ENCODE results near the gene HJURP.

HJURP gene

GRCh38 chr2:233829193-233830110 is 24.9 kb downstream of the HJURP start:
- peak; percentile 27 for DNase-seq

GRCh38 chr2:233828546-233829192 is 25.7 kb downstream of the HJURP start:
- DNase-seq: peak; percentile 28

- DNase-seq: peak; percentile 7
These were observed 30.0 kb downstream of the HJURP start for GRCh38 chr2:233824373-233824772.

DNA sequence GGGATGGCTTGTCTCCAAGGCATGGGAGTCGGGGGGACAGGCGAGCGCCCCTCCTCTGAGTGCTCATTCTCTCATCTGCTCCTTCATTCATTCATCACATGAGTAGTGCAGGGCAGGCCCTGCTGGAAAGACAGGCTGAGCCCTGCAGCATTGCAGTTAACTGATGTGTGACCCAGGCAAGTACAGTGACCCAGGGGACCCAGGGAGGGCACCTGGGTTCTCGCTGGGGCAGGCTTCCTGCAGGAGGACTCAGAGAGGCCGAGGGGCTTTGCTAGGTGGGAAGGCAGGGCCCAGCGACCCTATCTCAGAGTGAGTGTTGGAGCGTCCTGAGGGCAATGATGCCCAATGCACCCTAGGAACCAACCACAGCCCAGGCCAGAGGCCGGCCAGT is 30.6 kb downstream of the HJURP start:
- no peak for DNase-seq

GRCh38 chr2:233822781-233823730 is 31.3 kb downstream of the HJURP start:
- peak; percentile 12 for DNase-seq

GRCh38 chr2:233822101-233822771 is 32.1 kb downstream of the HJURP start:
- peak; percentile 16 for DNase-seq

DNA sequence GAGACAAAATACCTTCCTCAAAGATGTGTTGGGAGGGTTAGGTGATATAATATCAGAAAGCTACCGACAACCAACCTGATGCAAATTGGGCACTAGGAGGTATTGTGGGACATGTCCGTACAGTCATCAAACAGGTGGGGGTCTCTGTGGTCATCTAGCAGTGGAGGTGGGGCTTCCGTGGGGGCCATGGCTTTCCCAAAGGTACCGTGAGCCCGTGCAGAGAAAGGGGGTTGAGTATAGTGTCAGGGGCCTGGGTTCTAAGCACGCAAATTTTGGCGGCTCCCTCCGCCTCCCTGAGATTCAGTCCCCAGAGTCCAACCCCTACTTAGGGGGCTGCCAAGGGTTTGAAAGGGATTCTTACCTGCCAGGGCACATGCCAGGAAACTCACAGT is 32.6 kb downstream of the HJURP start:
- DNase-seq: peak; percentile 14

DNA sequence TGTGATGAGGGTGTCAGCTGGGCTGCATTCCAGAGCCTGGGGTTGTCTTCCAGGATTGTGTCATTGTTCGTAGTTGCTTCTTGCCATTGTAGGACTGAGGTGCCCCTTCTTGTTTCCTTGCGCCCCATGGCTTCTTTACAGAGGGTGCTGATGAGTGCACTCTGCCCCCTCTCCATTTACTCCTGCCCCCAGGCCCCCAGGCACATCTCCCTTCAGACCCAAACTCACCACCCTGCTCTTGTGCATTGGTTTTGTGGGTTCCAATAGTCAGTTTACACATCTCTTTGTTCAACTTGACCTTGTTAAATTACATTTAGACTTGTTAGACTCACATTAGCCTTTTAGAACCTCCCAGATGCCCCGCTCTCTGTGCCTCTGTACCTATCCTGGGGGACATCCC is 33.1 kb downstream of the HJURP start:
- peak; percentile 12 for DNase-seq

DNA sequence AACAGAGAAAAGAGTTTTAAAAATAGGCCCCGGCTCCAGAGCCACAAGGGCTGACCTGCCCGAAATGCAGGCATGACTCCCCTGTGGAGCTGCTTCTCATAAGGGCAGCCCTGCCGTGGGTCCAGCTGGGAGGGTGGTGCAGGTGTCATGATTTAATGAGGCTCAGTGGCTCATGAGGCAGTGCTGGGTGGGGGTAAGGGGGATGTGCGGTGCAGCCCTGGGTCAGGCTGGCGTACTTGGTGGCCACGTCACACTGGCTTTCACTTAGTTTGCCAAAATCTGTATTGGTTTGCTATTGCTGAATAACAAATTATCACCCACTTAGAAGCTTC is 33.6 kb downstream of the HJURP start:
- peak; percentile 21 for DNase-seq

GRCh38 chr2:233819884-233820773 is 34.2 kb downstream of the HJURP start:
- DNase-seq: peak; percentile 4

DNA sequence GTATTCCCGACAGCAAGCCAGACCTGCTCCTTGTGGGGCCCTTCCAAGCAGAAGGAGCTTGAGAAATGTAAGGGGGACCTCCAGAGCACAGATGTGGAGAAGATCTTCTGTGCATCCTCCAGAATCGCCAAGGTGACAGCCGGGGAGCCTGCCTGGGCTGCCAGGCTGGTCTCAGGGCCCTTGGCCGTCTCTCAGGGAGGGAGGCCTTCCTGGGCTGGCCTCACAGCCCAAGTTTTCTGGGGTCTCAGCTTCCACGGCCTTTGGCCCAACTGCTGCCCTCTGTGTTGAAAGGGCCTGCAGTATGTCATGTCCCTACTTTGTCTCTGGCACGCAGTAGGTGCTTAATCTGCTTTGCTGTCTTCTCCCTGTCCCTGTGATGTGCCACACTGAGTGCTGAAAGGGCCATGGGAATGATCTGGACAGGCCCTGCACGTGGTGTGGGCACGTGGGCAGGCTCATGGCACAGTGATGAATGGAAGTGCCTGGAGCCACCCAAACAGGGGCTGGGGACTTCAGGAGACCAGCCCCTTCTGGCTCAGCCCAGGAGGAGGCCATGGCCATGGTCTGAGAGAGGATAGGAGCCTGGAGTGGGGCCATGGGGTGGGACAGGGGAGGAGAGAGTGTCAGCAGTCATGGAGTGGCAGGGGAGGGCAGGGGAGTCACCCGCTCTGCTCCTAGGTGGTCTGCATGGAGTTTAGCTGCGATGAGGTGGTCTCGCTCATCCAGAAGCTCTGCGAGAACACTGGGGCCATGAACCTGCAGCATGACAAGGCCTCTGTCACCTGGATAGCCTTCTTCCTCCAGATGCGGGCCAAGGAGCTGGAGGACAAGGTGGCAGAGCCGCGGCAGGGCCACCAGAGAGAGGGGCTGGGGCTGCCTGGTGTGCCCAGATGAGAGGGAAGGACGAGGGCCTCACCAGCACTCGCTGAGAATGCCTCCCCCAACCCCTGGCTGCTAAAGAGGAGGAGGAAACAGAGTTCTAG is 35.4 kb downstream of the HJURP start:
- DNase-seq: peak; percentile 20

DNA sequence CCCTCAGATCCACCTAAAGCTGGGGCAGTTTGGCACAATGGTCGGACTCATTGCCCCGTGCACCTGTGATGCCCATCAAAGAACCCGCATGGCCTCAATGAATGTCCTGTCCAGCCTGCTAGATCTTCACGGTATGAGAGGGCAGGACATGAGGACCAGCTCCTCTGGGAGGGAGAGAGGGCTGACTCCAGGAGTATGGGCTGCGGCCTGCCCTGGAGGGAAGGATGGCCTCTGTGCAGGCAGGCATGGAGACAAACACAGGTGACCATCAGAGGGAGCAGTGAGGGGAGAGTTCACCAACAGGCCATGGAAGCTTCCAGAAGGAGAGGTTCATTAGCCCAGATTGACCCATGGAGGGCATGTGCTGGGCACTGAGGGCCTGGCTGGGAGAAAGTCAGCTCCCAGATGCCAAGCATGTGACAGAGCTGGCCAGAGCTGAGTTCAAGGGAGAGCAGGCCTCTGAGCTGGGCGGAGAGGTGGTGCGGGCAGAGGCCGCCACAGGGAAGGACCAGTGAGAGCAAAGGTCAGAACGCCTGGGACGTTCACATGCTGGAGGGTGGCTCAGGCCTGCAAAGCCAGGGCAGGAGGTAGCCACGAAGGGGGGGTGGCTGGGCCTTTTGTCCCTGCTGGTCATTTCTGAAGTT is 36.2 kb downstream of the HJURP start:
- no peak for DNase-seq

DNA sequence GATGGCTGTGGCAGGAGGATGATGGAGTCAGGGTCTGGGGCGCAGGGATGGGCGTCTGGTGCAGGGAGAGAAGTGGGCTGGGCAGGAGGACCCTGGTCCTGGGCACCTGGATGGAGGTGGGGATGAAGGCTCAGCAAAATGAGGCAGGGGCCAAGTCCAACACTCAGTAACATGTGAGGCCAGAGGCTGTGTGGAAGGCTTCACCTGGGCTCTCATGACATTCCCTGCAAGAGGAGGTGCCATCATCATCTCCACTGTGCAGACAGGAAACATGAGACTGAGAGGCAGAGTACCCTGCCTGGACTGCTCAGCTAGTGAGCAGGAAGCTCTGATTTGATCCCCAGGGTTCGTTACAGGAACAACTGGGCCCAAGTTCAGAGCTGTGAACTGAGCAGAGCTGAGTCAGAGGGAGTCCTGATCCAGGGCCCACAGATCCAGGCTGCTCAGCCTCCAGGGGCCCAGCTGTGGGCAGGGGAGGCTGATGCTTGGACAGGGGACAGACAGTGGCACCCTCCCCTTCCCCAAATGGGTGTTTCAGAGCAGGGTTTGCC is 36.9 kb downstream of the HJURP start:
- DNase-seq: peak; percentile 18

DNA sequence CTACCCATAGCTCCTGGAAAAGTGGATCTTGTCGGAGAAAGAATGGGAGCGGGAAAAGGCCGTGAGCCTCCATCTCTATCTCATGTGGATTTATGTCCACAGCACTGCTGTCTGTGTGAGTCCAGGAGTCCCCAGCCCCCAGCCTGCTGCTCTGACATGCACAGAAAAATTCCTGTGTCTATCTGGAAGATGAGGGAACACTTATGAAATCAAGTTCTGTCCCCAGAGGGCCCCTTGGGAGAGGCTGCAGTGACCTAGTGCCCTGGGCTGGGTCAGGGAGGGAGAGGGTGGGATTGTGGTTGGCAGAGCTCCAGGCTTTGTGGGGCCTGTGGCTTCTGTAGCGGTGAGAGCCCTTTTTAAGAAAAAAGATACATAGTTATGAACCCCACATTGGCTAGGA is 37.6 kb downstream of the HJURP start:
- DNase-seq: peak; percentile 3

DNA sequence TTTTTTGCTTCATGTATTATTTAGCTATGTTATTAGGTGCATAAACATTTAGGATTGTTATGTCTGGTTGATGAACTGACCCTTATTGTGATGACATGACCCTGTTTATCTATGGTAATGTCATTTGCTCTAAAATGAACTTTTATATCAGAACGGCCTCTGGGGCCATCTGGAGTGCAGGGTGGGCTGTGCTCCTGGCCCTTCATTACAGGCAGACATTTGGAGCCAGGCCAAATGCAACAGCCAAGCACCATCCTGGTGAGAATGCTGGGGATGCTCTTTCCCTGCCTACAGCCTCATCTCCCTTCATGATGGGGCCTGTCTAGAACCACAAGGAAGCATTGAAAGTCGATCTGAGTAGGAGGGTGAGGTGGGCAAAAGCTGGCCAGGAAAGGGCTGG is 38.0 kb downstream of the HJURP start:
- DNase-seq: no peak

DNA sequence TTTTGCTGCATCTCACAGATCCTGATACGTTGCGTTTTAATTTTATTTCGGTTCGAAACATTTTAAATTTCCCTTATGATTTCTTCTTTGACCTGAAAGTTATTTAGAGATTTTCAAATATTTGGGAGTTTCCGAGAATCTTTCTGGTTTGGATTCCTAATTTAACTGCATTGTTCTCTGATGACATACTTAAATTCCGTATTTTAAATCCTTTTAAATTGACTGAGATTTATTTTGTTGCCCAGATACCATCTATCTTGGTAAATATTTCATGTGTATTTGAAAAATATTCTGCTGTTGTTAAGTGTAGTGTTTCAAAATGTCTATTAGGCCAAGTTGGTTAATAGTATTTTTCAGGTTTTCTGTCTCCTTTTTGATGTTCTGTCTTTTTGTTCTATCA is 38.5 kb downstream of the HJURP start:
- DNase-seq: no peak

GRCh38 chr2:233814056-233814835 is 40.1 kb downstream of the HJURP start:
- DNase-seq: peak; percentile 18

- peak; percentile 15 for DNase-seq
These were observed 40.9 kb downstream of the HJURP start for GRCh38 chr2:233813236-233814055.
